Activated naive CD4-positive, alpha-beta T cell treated with anti-CD3 and anti-CD28 coated beads for 36 hours (primary cell): ENCODE measurements around the gene PPP2R5A. TPM values are rescaled to one million over a fixed set of nuclear protein-coding genes. Genes with fewer than 3 reads are reported as not detected.

Experiments
- CTCF ChIA-PET: fragments of 350-600 bp; sonication (Branson Sonifier 250); formaldehyde crosslinking; loops from one replicate; lab custom pipeline; 2021; ENCODE audit warnings: antibody characterized with exemption; lab: Charles Lee
- DNase-seq: peaks from one replicate; pipeline ENCODE4 v3.0.0-alpha.2; 2020
- H3K27ac Mint-ChIP-seq: one replicate; pipeline ENCODE4 v1.8.0; 2021; ENCODE audit warnings: mild to moderate bottlenecking, mixed read lengths
- H3K27me3 Mint-ChIP-seq: one replicate; pipeline ENCODE4 v1.8.0; 2021; ENCODE audit warnings: low read depth, mixed read lengths
- H3K36me3 Mint-ChIP-seq: one replicate; pipeline ENCODE4 v1.8.0; 2021; ENCODE audit warnings: low read depth, mixed read lengths
- H3K4me1 Mint-ChIP-seq: one replicate; pipeline ENCODE4 v1.8.0; 2021; ENCODE audit warnings: low read depth, mixed read lengths
- H3K4me3 Mint-ChIP-seq: one replicate; pipeline ENCODE4 v1.8.0; 2021; ENCODE audit warnings: mild to moderate bottlenecking, moderate library complexity, mixed read lengths
- H3K9me3 Mint-ChIP-seq: one replicate; pipeline ENCODE4 v1.8.0; 2021; ENCODE audit warnings: mixed read lengths
- intact Hi-C: fragments of 100-400 bp; cut with micrococcal nuclease; formaldehyde crosslinking; loops from one replicate; pipeline ENCODE4 v1.15.1; 2023
- total RNA-seq, 2 experiments: library from RNA; stranded (reverse); gene quantifications; one replicate each; pipeline ENCODE4 v1.2.3, GENCODE V29; 2021

The PPP2R5A gene
- total RNA-seq, 2 experiments from 2014 or later: 30.6 to 31.4 TPM

GRCh38 chr1:212401042-212401441 is 115.8 kb downstream of the PPP2R5A start:
- intact Hi-C loops: no loop called here
- CTCF ChIA-PET: no interaction called here
- no peak for DNase-seq
- peaks cover 50% of the 10 kb centered on the region for H3K36me3 Mint-ChIP-seq
- H3K4me1 Mint-ChIP-seq: peaks cover 11% of the 10 kb centered on the region
- no peak overlapping the region for H3K4me3 Mint-ChIP-seq
- H3K27ac Mint-ChIP-seq: no peak overlapping the region
- peaks cover 15% of the 10 kb centered on the region for H3K9me3 Mint-ChIP-seq
- no peaks in the 10 kb centered on the region for H3K27me3 Mint-ChIP-seq

GRCh38 chr1:212401838-212402582 is 116.8 kb downstream of the PPP2R5A start:
- H3K27ac Mint-ChIP-seq: no peak overlapping the region
- intact Hi-C loops: no loop called here
- H3K9me3 Mint-ChIP-seq: peaks cover 6% of the 10 kb centered on the region
- CTCF ChIA-PET: no interaction called here
- no peak for DNase-seq
- no peaks in the 10 kb centered on the region for H3K27me3 Mint-ChIP-seq
- no peak overlapping the region for H3K4me3 Mint-ChIP-seq
- peaks cover 47% of the 10 kb centered on the region for H3K36me3 Mint-ChIP-seq
- H3K4me1 Mint-ChIP-seq: peaks cover 11% of the 10 kb centered on the region

- Mint-ChIP-seq H3K27ac (no peak overlapping the region), H3K36me3 (peaks cover 44% of the 10 kb centered on the region)
- CTCF ChIA-PET: interaction anchor here (0.7 kb wide), 1 partner anchor 147 kb away, joined by 4 read pairs; no protein-coding TSS in a partner anchor
These were observed 117.6 kb downstream of the PPP2R5A start for GRCh38 chr1:212402666-212403321.

GRCh38 chr1:212410231-212410820 is 125.1 kb downstream of the PPP2R5A start:
- H3K4me3 Mint-ChIP-seq: no peak overlapping the region
- H3K36me3 Mint-ChIP-seq: peaks cover 32% of the 10 kb centered on the region
- intact Hi-C loops: loop anchor here (5.0 kb wide), 2 partner anchors 197 to 578 kb away; partner anchors contain the start of genes ATF3 and LPGAT1
- CTCF ChIA-PET: interaction anchor here (1.5 kb wide), 1 partner anchor 46 kb away, joined by 7 read pairs; no protein-coding TSS in a partner anchor
- DNase-seq: no peak
- peaks cover 23% of the 10 kb centered on the region for H3K4me1 Mint-ChIP-seq
- no peaks in the 10 kb centered on the region for H3K9me3 Mint-ChIP-seq
- H3K27me3 Mint-ChIP-seq: no peaks in the 10 kb centered on the region
- no peak overlapping the region for H3K27ac Mint-ChIP-seq

More at GRCh38 chr1:212402666-212403321, 117.6 kb downstream of the PPP2R5A start:
- DNase-seq: no peak
- intact Hi-C loops: no loop called here
- H3K9me3 Mint-ChIP-seq: peaks cover 2% of the 10 kb centered on the region
- H3K4me3 Mint-ChIP-seq: no peak overlapping the region
- peaks cover 11% of the 10 kb centered on the region for H3K4me1 Mint-ChIP-seq
- H3K27me3 Mint-ChIP-seq: no peaks in the 10 kb centered on the region

Other genes starting within 250 kb of the PPP2R5A start
- 10 to 100 TPM; 24.7 to 25.9 TPM for gene INTS7, start 249.9 kb upstream of the PPP2R5A start, total RNA-seq
- 100 to 1,000 TPM; 106 to 121 TPM for gene DTL, start 249.7 kb upstream of the PPP2R5A start, total RNA-seq
- 10 to 100 TPM in 1 of 2 experiments, 1 to 10 TPM in 1; 9.5 to 10.2 TPM for gene PACC1, start 129.5 kb downstream of the PPP2R5A start, total RNA-seq
- 10 to 100 TPM; 27.0 to 30.9 TPM for gene NENF, start 147.5 kb downstream of the PPP2R5A start, total RNA-seq